ENCODE results near the gene KCP.

DNA sequence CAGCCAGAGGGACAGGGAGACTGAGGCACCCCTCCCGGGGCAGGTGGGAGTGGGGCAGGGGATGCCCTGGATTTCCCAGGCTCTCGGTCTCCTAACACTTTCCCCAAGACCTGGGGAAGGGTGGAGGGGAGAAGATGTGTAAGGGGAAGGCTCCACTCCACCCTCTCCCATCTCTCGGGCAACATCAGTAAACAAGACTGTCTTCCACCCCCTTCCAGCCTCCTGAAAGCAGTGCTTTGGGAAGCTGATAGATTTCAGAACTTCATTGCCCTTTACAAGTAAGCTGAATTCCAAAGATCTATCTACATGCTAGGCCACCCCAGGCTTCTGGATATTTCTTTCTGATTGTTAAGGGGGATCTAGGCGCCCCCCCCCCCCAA lies 76.6 kb downstream of the KCP start:
- TF ChIP-seq, protein P1, sequence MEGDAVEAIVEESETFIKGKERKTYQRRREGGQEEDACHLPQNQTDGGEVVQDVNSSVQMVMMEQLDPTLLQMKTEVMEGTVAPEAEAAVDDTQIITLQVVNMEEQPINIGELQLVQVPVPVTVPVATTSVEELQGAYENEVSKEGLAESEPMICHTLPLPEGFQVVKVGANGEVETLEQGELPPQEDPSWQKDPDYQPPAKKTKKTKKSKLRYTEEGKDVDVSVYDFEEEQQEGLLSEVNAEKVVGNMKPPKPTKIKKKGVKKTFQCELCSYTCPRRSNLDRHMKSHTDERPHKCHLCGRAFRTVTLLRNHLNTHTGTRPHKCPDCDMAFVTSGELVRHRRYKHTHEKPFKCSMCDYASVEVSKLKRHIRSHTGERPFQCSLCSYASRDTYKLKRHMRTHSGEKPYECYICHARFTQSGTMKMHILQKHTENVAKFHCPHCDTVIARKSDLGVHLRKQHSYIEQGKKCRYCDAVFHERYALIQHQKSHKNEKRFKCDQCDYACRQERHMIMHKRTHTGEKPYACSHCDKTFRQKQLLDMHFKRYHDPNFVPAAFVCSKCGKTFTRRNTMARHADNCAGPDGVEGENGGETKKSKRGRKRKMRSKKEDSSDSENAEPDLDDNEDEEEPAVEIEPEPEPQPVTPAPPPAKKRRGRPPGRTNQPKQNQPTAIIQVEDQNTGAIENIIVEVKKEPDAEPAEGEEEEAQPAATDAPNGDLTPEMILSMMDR (conservative IDR thresholded peaks at IDR 0.05; ENCODE audit: low read length): no peak
- TF ChIP-seq EZH2phosphoT487 (IDR thresholded peaks at IDR 0.05; ENCODE audit: borderline replicate concordance, low read depth, low read length): no peak
